ENCODE results near the gene SELENOV.

The SELENOV gene

GRCh38 chr19:39512988-39513387 is 2.0 kb upstream of the SELENOV start:
- TF ChIP-seq CSRNP3 (CRISPR knock-in tag; IDR thresholded peaks at IDR 0.05): no peak
- no peak for TF ChIP-seq ISL1 (CRISPR knock-in tag; IDR thresholded peaks at IDR 0.05)
- ATAC-seq: no peak

GRCh38 chr19:39515551-39516191 is 732 bp downstream of the SELENOV start:
- TF ChIP-seq TCF4 (CRISPR knock-in tag; IDR thresholded peaks at IDR 0.05; ENCODE audit: borderline replicate concordance): no peak
- no peak for TF ChIP-seq ZNF70 (CRISPR knock-in tag; IDR thresholded peaks at IDR 0.05)
- TF ChIP-seq CSRNP3 (CRISPR knock-in tag; IDR thresholded peaks at IDR 0.05): no peak
- no peak for TF ChIP-seq GLIS3 (CRISPR knock-in tag; IDR thresholded peaks at IDR 0.05)
- no peak for TF ChIP-seq BACH2 (CRISPR knock-in tag; IDR thresholded peaks at IDR 0.05; ENCODE audit: borderline replicate concordance)
- peak; percentile 30 for ATAC-seq

GRCh38 chr19:39516270-39516669 is 1.3 kb downstream of the SELENOV start:
- ATAC-seq: no peak
- no peak for TF ChIP-seq TCF4 (CRISPR knock-in tag; IDR thresholded peaks at IDR 0.05; ENCODE audit: borderline replicate concordance)
- TF ChIP-seq ZNF565 (CRISPR knock-in tag; conservative IDR thresholded peaks at IDR 0.05; ENCODE audit: low read depth): no peak
- TF ChIP-seq ESRRG (CRISPR knock-in tag; IDR thresholded peaks at IDR 0.05): no peak
- no peak for TF ChIP-seq CREB5 (CRISPR knock-in tag; IDR thresholded peaks at IDR 0.05; ENCODE audit: low read depth)
- TF ChIP-seq TSHZ2 (CRISPR knock-in tag; IDR thresholded peaks at IDR 0.05): no peak
- no peak for TF ChIP-seq OSR1 (CRISPR knock-in tag; IDR thresholded peaks at IDR 0.05)
- no peak for TF ChIP-seq ISL1 (CRISPR knock-in tag; IDR thresholded peaks at IDR 0.05)
- no peak for TF ChIP-seq RARB (CRISPR knock-in tag; IDR thresholded peaks at IDR 0.05)
- TF ChIP-seq CSDC2 (CRISPR knock-in tag; IDR thresholded peaks at IDR 0.05): no peak
- no peak for TF ChIP-seq PATZ1 (CRISPR knock-in tag; IDR thresholded peaks at IDR 0.05; ENCODE audit: borderline replicate concordance)
- TF ChIP-seq SNAI2 (CRISPR knock-in tag; IDR thresholded peaks at IDR 0.05): no peak
- TF ChIP-seq ZFP30 (CRISPR knock-in tag; IDR thresholded peaks at IDR 0.05): no peak
- no peak for TF ChIP-seq ZNF8 (CRISPR knock-in tag; IDR thresholded peaks at IDR 0.05)

GRCh38 chr19:39517432-39517831 is 2.5 kb downstream of the SELENOV start:
- no peak for ATAC-seq
- TF ChIP-seq ARNTL (CRISPR knock-in tag; IDR thresholded peaks at IDR 0.05; ENCODE audit: borderline replicate concordance, low read depth) (no peak), ESRRG (CRISPR knock-in tag; IDR thresholded peaks at IDR 0.05) (no peak), BACH2 (CRISPR knock-in tag; IDR thresholded peaks at IDR 0.05; ENCODE audit: borderline replicate concordance) (no peak), CSDC2 (CRISPR knock-in tag; IDR thresholded peaks at IDR 0.05) (no peak)
